Measurements from ENCODE around the gene ASB18.
"Not testable (repeated sequence)": the region's sequence is repeated elsewhere in the genome, so short reads cannot be mapped to it uniquely, and the experiment has no call there.

ASB18 gene

DNA sequence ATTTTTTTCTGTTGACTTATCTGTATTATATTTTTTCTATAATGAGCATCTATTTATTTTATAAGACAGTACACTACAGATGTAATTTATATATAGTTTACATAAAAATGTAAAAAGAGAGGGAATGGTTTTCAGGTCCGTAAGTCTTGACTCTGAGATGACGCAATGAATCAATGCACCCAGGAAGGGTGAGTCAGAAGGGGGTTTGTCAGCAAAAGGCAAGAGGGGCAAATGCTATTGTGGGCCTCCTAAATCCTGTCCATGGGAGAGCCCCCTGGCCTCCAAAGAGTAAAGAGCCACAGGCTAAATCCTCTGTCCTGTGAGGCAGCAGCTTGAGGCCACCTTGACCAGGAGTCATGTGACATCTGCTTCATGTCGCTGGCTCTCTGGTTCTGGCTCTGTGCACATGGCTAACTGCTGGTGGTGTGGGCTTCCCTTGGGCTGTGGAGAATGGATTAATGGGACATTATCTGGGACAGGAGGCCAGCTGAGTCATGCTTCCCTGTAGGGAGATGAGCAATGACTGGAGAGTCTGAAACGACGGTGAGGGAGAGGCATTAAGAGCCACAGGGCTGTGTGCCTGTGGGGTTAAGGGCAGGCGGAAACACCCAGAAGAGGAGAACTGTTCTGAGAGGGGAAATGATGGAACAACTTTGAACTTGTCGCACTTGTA, 22.8 kb upstream of the ASB18 start:
- DNase-seq (ENCODE audit: low spot score) = no peak

DNA sequence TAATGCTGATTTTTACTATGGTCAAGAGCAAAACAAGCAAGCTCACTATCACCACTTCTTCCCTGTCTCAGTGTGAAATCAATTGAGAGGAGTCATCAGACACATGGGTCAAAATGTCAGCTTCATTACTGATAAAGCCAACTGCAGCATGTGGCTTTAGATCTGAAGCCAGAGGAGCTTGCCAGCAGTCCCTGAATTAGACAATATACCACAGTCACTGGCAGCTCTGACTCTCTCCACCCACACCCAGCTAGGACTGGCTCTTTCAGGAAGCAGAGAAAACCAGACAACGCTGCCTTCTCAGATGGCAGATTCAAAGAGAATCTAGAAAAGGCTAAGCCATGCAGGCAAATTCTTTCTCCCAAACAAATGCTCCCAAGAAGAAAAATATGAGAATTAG, 20.0 kb upstream of the ASB18 start:
- no peak for DNase-seq (ENCODE audit: low spot score)

GRCh38 chr2:236282406-236282805, 18.2 kb upstream of the ASB18 start:
- no peak for DNase-seq (ENCODE audit: low spot score)

- DNase-seq (ENCODE audit: low spot score) = no peak
Measured at GRCh38 chr2:236281423-236281822, 17.2 kb upstream of the ASB18 start.

DNA sequence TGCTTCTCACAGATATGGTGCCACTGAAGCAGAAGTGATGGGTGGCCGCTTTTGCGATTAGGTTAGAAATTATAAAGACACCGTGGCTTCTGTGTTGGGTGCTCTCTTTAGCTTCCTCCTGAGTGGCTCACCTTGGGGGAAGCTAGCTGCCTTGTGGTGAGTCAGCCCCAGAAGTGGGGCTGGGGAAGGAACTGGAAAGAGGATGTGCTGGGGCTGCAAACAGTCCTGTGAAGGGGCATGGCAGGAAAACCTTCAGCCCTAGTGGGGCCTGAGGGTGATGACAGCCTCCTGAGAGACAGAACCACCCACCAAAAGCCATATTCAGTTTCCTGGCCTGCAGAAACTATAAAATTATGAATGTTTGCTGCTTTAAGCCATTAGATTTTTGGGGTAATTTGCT, 8.9 kb upstream of the ASB18 start:
- no peak for DNase-seq (ENCODE audit: low spot score)

DNA sequence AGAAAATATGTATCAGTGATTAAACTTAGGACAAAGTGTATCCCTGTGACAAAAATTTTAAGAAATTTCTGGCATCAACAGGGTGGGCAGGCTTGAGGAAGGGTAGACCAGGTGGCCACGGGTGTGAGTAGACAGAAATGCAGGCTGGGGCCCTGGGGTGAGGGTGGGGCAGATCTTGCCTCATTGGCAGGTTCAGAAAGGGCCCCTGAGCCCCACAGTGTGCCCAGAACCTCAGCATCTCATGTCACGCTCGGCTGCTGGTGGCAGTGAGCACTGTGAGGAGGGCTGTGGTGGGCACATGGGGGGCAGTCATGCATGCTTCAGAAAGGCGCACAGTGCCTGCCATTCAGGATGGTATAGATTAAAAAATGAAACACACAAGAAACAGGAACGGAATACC, 7.6 kb upstream of the ASB18 start:
- no peak for DNase-seq (ENCODE audit: low spot score)

DNA sequence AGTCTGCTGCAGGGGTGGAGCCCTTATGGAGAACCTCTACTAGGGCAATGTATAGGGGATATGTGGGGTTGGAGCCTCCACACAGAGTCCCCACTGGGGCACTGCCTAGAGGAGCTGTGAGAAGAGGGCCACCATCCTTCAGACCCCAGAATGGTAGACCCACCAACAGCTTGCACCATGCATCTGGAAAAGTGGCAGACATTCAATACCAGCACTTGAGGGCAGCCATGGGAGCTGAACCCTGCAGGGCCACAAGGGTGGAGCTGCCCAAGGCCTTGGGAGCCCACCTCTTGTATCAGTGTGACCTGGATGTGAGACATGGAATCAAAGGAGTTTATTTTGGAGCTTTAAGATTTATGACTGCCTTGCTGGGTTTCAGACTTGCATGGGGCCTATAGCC, 5.7 kb upstream of the ASB18 start:
- DNase-seq (ENCODE audit: low spot score) = not testable (repeated sequence)

DNA sequence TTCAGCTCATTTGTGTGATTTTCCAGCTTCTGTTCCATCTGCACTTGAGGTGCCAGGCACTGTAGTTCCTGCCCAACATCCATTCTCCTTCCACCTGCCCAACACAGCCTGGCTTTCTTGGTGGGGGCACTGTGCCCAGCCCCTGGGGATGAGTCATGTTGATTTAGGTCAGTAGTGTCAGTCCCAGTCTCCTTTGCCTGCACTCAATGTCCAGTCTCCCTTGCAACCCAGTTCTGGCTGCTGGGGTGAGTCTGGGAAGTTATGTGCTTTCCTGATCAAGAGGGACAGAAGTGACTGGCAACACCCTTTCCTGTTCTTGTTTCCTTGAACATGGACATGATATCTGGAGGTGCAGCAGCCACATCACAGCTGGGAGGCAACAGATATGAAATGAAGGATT, 1.5 kb upstream of the ASB18 start:
- no peak for DNase-seq (ENCODE audit: low spot score)

DNA sequence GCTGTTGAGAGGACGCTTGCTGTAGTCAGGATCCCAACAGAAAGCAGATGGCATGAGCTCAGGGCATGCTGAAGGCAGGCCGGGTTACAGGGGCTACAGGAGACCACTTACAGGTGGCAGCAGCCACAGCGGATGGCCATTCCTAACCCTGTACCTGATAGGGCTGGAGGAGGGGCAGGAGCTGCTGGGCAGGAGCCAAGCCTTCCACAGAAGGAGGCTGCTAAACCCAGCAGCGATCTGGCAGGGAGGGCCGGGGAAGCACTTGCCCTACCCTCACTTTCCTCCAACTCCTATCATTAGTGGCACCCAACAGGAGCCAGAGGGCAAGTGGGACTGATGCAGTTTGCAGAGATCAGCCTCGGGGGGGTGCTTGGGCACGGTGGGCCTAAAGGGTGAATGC, 2.0 kb downstream of the ASB18 start:
- DNase-seq (ENCODE audit: low spot score) = no peak

GRCh38 chr2:236261452-236261851, 2.8 kb downstream of the ASB18 start:
- no peak for DNase-seq (ENCODE audit: low spot score)

DNA sequence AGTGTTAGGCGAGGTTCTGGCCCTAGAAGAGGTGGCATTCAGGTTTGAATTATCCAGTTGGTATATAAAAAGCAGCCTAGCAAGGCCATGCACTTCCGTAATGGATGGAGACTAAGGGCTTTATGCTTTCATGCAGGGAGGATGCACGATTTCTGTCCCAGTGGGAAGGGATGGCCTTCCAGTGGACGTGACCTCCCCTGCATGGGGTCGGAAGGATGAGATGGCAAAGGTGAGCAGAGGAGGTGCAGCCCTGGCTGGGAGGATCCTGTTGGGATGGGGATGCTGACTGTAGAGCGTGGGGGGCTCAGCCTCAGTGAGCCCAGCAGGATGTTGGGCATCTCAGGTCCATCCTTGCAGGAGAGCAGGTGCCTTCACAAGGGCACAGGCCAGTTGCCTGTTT, 4.8 kb downstream of the ASB18 start:
- no peak for DNase-seq (ENCODE audit: low spot score)

- no peak for DNase-seq (ENCODE audit: low spot score)
Measured at GRCh38 chr2:236257575-236257974, 6.6 kb downstream of the ASB18 start.

GRCh38 chr2:236257136-236257535, 7.1 kb downstream of the ASB18 start:
- no peak for DNase-seq (ENCODE audit: low spot score)

DNA sequence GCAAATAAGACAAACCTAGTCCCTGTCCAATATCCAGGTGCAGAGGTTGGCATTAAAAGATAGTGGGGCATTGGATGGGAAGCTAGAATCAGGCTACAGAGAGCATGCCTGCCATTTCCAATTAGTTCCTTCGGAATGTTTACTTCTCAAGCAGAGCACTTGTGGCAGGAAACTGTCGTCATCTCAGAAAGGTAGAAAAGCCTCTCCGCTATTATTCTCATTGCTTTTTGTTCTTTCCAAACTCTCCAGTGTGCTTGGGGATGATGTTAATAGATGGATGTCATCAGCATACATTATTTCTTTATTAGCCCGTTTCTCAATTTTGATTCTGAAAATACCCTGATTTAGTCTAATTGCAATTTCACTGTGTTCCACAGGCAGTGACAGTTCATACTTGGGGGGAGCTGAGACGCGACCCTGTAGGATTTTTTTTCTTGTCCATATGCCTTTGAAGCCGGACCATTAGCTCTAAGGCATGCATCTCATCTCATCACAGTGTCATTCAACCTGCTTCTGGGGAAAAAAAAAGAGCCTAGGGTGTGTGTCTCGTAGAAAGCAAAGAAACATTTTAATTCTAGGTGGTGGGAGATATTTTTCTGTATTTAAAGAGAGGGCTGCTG, 7.7 kb downstream of the ASB18 start:
- DNase-seq (ENCODE audit: low spot score) = no peak

DNA sequence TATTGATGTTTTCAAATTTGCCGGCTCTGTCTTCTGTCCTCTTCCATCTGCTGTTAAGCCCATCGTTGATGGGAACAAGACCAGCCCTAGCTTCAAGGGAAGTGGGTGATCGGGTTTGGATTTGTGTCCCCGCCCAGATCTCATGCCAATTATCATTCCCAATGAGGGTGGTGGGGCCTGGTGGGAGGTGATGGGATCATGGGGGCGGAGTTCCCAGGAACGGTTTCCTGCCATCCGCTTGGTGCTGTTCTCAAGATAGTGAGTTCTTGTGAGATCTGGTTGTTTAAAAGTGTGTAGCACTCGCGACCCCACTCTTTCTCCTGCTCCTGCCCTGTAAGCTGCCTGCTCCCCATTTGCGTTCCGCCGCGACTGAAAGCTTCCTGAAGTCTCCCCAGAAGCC, 9.5 kb downstream of the ASB18 start:
- DNase-seq (ENCODE audit: low spot score) = no peak

DNA sequence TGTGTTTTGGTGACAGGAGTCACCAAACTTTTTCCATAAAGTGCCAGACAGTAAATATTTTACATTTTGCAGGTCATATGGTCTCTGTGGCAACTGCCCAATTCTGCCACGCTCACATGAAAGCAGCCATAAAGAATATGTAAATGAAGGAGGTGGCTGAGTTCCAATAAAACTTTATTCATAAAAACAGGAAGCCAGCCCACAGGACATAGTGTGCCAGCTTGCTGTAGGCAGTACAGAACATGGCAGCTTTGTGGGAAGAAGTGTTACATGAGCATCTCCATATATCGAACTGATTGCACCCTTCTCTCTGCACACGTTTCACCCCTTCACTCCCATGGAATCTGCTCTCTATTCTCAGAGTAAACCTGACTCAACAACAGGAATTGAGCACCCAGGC, 10.2 kb downstream of the ASB18 start:
- no peak for DNase-seq (ENCODE audit: low spot score)

DNA sequence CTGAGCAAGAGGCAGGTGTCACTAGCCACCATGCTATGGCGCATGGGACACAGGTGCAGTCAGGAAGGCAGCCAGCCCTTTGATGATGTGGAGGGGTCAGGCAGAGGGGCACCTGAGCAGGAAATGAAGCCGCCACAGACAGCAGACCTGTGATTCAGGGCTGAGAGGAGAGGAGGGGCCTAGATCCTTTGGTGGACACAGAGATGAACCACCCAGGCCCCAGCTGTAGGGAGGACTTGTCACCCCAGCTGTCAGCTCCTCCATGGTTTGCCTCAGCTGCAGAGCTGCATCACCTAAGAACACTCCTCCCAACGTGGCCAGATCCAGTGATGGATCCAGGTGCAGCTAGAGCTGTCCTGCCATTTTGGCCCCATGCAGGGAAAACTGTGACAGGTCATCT, 11.6 kb downstream of the ASB18 start:
- DNase-seq (ENCODE audit: low spot score) = no peak

GRCh38 chr2:236250909-236251579, 13.2 kb downstream of the ASB18 start:
- DNase-seq (ENCODE audit: low spot score) = no peak

DNA sequence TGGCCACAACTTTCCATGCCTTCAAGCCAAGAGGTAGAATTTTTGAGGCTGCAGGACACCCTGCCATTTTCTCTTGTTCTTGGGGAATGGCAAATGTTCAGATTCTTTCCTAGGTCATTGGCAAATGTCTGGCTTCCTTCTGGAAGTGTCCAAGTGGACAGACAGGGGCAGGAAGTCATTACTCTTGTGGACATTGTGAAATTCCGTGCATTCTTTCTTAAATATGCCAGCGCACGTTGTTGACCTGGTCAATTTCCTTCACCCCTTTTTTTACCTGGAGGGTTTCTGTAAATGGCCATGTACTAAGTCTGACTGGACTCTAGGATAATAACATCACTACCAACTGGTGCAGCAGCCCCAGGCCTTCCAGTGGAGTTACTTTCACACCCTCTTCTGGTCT, 13.9 kb downstream of the ASB18 start:
- DNase-seq (ENCODE audit: low spot score) = no peak

DNA sequence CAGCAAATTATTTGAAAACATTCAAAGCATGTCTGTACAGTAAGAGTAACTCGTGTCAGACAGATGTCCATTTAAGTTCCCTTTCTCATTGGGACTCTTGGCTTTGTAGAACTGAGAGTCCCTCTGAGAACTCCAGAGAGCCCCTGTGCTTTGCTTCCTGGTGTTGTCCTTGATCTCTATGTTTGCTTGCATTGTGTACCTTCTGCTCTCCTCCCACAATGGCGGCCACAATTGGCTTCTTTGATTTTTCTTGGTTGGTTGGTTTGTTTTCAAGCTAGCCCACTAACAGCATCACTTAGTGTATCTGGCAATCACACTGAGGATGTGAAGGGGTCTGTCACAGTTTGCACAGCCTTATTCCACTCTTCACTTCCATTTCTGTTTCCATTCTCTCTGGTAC, 15.1 kb downstream of the ASB18 start:
- no peak for DNase-seq (ENCODE audit: low spot score)

GRCh38 chr2:236246711-236247246, 17.4 kb downstream of the ASB18 start:
- DNase-seq (ENCODE audit: low spot score) = no peak

DNA sequence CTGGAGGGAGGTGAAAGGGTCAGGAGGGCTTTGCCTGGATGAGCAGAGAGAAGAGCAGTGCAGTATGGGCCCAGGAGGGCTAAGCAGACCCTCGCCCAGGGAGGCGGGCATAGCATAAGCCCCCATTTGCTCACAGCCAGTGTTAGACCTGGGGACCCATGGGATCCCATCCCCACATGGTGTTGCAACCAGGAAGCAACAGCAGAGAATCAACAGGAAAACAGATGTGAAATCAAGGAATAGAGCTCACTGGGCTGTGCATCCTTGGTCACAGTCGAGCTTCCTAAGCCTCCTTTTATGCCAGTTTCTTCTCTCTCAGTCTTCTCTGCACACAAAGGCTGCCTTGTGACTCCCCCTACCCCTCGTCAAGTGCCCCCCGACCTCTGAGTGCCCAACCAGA, 19.9 kb downstream of the ASB18 start:
- DNase-seq (ENCODE audit: low spot score) = no peak

GRCh38 chr2:236242057-236242495, 22.1 kb downstream of the ASB18 start:
- no peak for DNase-seq (ENCODE audit: low spot score)
